Measurements from ENCODE around the gene SPIRE1. TPM values are rescaled to one million over a fixed set of nuclear protein-coding genes. Genes with fewer than 3 reads are reported as not detected.
"Not testable (repeated sequence)": the region's sequence is repeated elsewhere in the genome, so short reads cannot be mapped to it uniquely, and the experiment has no call there.

Gene SPIRE1
- total RNA-seq, 1 donor from 2014 or later = 42.4 TPM

- no peak overlapping the region for H3K27ac ChIP-seq (replicated peaks)
- no peaks in the 10 kb centered on the region for H3K4me1 ChIP-seq
- no peak for DNase-seq
- peaks cover 41% of the 10 kb centered on the region for H3K36me3 ChIP-seq
- H3K4me3 ChIP-seq = no peak overlapping the region
- no peaks in the 10 kb centered on the region for H3K27me3 ChIP-seq (ENCODE audit: low read depth)
- no peaks in the 10 kb centered on the region for H3K9me3 ChIP-seq (replicated peaks)
- TF ChIP-seq, protein P1, sequence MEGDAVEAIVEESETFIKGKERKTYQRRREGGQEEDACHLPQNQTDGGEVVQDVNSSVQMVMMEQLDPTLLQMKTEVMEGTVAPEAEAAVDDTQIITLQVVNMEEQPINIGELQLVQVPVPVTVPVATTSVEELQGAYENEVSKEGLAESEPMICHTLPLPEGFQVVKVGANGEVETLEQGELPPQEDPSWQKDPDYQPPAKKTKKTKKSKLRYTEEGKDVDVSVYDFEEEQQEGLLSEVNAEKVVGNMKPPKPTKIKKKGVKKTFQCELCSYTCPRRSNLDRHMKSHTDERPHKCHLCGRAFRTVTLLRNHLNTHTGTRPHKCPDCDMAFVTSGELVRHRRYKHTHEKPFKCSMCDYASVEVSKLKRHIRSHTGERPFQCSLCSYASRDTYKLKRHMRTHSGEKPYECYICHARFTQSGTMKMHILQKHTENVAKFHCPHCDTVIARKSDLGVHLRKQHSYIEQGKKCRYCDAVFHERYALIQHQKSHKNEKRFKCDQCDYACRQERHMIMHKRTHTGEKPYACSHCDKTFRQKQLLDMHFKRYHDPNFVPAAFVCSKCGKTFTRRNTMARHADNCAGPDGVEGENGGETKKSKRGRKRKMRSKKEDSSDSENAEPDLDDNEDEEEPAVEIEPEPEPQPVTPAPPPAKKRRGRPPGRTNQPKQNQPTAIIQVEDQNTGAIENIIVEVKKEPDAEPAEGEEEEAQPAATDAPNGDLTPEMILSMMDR (IDR thresholded peaks at IDR 0.05; ENCODE audit: borderline replicate concordance) = no peak
- intact Hi-C loops (cut with micrococcal nuclease) = no loop called here
Observed at GRCh38 chr18:12491611-12492435, 166.1 kb downstream of the SPIRE1 start.

- no peak overlapping the region for H3K27ac ChIP-seq (replicated peaks)
- H3K4me3 ChIP-seq = no peak overlapping the region
- peaks cover 4% of the 10 kb centered on the region for H3K36me3 ChIP-seq
- no peak for DNase-seq
- TF ChIP-seq, protein P1 (IDR thresholded peaks at IDR 0.05; ENCODE audit: borderline replicate concordance) = no peak
- intact Hi-C loops (cut with micrococcal nuclease) = no loop called here
- no peaks in the 10 kb centered on the region for H3K9me3 ChIP-seq (replicated peaks)
- no peaks in the 10 kb centered on the region for H3K27me3 ChIP-seq (ENCODE audit: low read depth)
- no peaks in the 10 kb centered on the region for H3K4me1 ChIP-seq
Observed at GRCh38 chr18:12485479-12486105, 172.3 kb downstream of the SPIRE1 start.

DNA sequence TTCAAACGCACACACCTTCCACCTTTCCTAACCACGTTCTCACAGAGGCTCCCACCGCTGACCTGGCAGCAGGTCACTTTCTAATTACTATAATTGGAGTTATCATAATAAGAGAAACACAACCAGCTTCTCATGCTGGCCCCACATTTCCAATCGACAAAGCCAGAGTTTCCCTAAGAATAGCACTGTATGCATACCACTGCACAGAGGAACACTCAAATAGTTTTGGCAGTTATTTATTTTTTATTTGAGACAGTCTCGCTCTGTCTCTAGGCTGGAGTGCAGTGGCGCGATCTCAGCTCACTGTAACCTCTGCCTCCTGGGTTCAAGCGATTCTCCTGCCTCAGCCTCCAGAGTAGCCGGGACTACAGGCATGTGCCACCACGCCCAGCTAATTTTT is 176.0 kb downstream of the SPIRE1 start:
- H3K4me3 ChIP-seq; H3K9me3 ChIP-seq (replicated peaks); H3K27ac ChIP-seq (replicated peaks); intact Hi-C loops (cut with micrococcal nuclease); H3K27me3 ChIP-seq (ENCODE audit: low read depth); H3K4me1 ChIP-seq; DNase-seq: not testable (repeated sequence)
- H3K36me3 ChIP-seq = peaks cover 30% of the 10 kb centered on the region

GRCh38 chr18:12479982-12480381 is 177.9 kb downstream of the SPIRE1 start:
- intact Hi-C loops (cut with micrococcal nuclease) = loop anchor here (10.0 kb wide), 1 partner anchor 165 kb away; no protein-coding TSS in a partner anchor
- no peak overlapping the region for H3K4me3 ChIP-seq
- H3K27me3 ChIP-seq (ENCODE audit: low read depth) = no peaks in the 10 kb centered on the region
- H3K9me3 ChIP-seq (replicated peaks) = no peaks in the 10 kb centered on the region
- TF ChIP-seq, protein P1 (IDR thresholded peaks at IDR 0.05; ENCODE audit: borderline replicate concordance) = no peak
- no peak overlapping the region for H3K27ac ChIP-seq (replicated peaks)
- no peaks in the 10 kb centered on the region for H3K4me1 ChIP-seq
- H3K36me3 ChIP-seq = peaks cover 29% of the 10 kb centered on the region
- no peak for DNase-seq

- no peak overlapping the region for H3K27ac ChIP-seq (replicated peaks)
- TF ChIP-seq, protein P1 (IDR thresholded peaks at IDR 0.05; ENCODE audit: borderline replicate concordance) = no peak
Observed at GRCh38 chr18:12479536-12479935, 178.4 kb downstream of the SPIRE1 start.

More at GRCh38 chr18:12479536-12479935, 178.4 kb downstream of the SPIRE1 start:
- no peak overlapping the region for H3K4me3 ChIP-seq
- H3K9me3 ChIP-seq (replicated peaks) = no peaks in the 10 kb centered on the region
- no peaks in the 10 kb centered on the region for H3K4me1 ChIP-seq
- H3K27me3 ChIP-seq (ENCODE audit: low read depth) = no peaks in the 10 kb centered on the region
- intact Hi-C loops (cut with micrococcal nuclease) = loop anchor here (10.0 kb wide), 1 partner anchor 165 kb away; no protein-coding TSS in a partner anchor
- H3K36me3 ChIP-seq = peaks cover 33% of the 10 kb centered on the region
- DNase-seq = no peak
